ENCODE measurements around the gene WASF2.

Gene WASF2

GRCh38 chr1:27469334-27469733, 20.6 kb downstream of the WASF2 start:
- TF ChIP-seq TEAD4 (IDR thresholded peaks at IDR 0.05) (no peak), YY1 (IDR thresholded peaks at IDR 0.05; ENCODE audit: low read depth) (no peak), EGR1 (IDR thresholded peaks at IDR 0.05) (no peak), CEBPB (IDR thresholded peaks at IDR 0.05) (no peak), NFIC (IDR thresholded peaks at IDR 0.05) (no peak), TAF1 (IDR thresholded peaks at IDR 0.05; ENCODE audit: low read depth) (no peak), TCF12 (IDR thresholded peaks at IDR 0.05; ENCODE audit: low read depth) (no peak), REST (IDR thresholded peaks at IDR 0.05; ENCODE audit: low read depth) (no peak), ZBTB7A (IDR thresholded peaks at IDR 0.05; ENCODE audit: low read depth) (no peak), CREB1 (IDR thresholded peaks at IDR 0.05; ENCODE audit: low read depth) (no peak), EP300 (IDR thresholded peaks at IDR 0.05; ENCODE audit: borderline replicate concordance) (no peak), USF1 (IDR thresholded peaks at IDR 0.05) (no peak), RAD21 (IDR thresholded peaks at IDR 0.05; ENCODE audit: low read depth) (no peak), FOXM1 (IDR thresholded peaks at IDR 0.05; ENCODE audit: borderline replicate concordance, low read depth) (no peak)
- TF ChIP-seq, protein P1, sequence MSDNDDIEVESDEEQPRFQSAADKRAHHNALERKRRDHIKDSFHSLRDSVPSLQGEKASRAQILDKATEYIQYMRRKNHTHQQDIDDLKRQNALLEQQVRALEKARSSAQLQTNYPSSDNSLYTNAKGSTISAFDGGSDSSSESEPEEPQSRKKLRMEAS (IDR thresholded peaks at IDR 0.05) = no peak

- TF ChIP-seq USF1 (IDR thresholded peaks at IDR 0.05) = no peak
- TF ChIP-seq CREB1 (IDR thresholded peaks at IDR 0.05; ENCODE audit: low read depth) = no peak
- no peak for TF ChIP-seq EGR1 (IDR thresholded peaks at IDR 0.05)
- TF ChIP-seq EP300 (IDR thresholded peaks at IDR 0.05; ENCODE audit: borderline replicate concordance) = no peak
- no peak for TF ChIP-seq TAF1 (IDR thresholded peaks at IDR 0.05; ENCODE audit: low read depth)
- TF ChIP-seq RAD21 (IDR thresholded peaks at IDR 0.05; ENCODE audit: low read depth) = no peak
- TF ChIP-seq ZBTB7A (IDR thresholded peaks at IDR 0.05; ENCODE audit: low read depth) = no peak
- TF ChIP-seq CEBPB (IDR thresholded peaks at IDR 0.05) = no peak
- TF ChIP-seq NFIC (IDR thresholded peaks at IDR 0.05) = no peak
- TF ChIP-seq TEAD4 (IDR thresholded peaks at IDR 0.05) = no peak
Observed at GRCh38 chr1:27464926-27465647, 24.9 kb downstream of the WASF2 start.

GRCh38 chr1:27455139-27455811, 34.7 kb downstream of the WASF2 start:
- TF ChIP-seq CREB1 (IDR thresholded peaks at IDR 0.05; ENCODE audit: low read depth) (no peak), TEAD4 (IDR thresholded peaks at IDR 0.05) (no peak), TCF12 (IDR thresholded peaks at IDR 0.05; ENCODE audit: low read depth) (no peak), NFIC (IDR thresholded peaks at IDR 0.05) (no peak), TAF1 (IDR thresholded peaks at IDR 0.05; ENCODE audit: low read depth) (no peak), EGR1 (IDR thresholded peaks at IDR 0.05) (no peak), RAD21 (IDR thresholded peaks at IDR 0.05; ENCODE audit: low read depth) (no peak), CEBPB (IDR thresholded peaks at IDR 0.05) (no peak), ZBTB7A (IDR thresholded peaks at IDR 0.05; ENCODE audit: low read depth) (no peak), USF1 (IDR thresholded peaks at IDR 0.05) (no peak), YY1 (IDR thresholded peaks at IDR 0.05; ENCODE audit: low read depth) (no peak), EP300 (IDR thresholded peaks at IDR 0.05; ENCODE audit: borderline replicate concordance) (no peak), REST (IDR thresholded peaks at IDR 0.05; ENCODE audit: low read depth) (no peak), FOXM1 (IDR thresholded peaks at IDR 0.05; ENCODE audit: borderline replicate concordance, low read depth) (no peak)
- TF ChIP-seq, protein P1 (IDR thresholded peaks at IDR 0.05) = no peak

- no peak for TF ChIP-seq TCF12 (IDR thresholded peaks at IDR 0.05; ENCODE audit: low read depth)
- TF ChIP-seq YY1 (IDR thresholded peaks at IDR 0.05; ENCODE audit: low read depth) = no peak
- no peak for TF ChIP-seq REST (IDR thresholded peaks at IDR 0.05; ENCODE audit: low read depth)
- TF ChIP-seq ZBTB7A (IDR thresholded peaks at IDR 0.05; ENCODE audit: low read depth) = no peak
- TF ChIP-seq EGR1 (IDR thresholded peaks at IDR 0.05) = no peak
- no peak for TF ChIP-seq EP300 (IDR thresholded peaks at IDR 0.05; ENCODE audit: borderline replicate concordance)
- TF ChIP-seq, protein P1 (IDR thresholded peaks at IDR 0.05) = no peak
- no peak for TF ChIP-seq FOXM1 (IDR thresholded peaks at IDR 0.05; ENCODE audit: borderline replicate concordance, low read depth)
- no peak for TF ChIP-seq CREB1 (IDR thresholded peaks at IDR 0.05; ENCODE audit: low read depth)
- no peak for TF ChIP-seq NFIC (IDR thresholded peaks at IDR 0.05)
- no peak for TF ChIP-seq TEAD4 (IDR thresholded peaks at IDR 0.05)
- TF ChIP-seq RAD21 (IDR thresholded peaks at IDR 0.05; ENCODE audit: low read depth) = no peak
- no peak for TF ChIP-seq CEBPB (IDR thresholded peaks at IDR 0.05)
- TF ChIP-seq USF1 (IDR thresholded peaks at IDR 0.05) = no peak
- no peak for TF ChIP-seq TAF1 (IDR thresholded peaks at IDR 0.05; ENCODE audit: low read depth)
Observed at GRCh38 chr1:27454610-27455009, 35.4 kb downstream of the WASF2 start.

Measured in Ishikawa (cell line).